GM12878 (cell line): ENCODE data around the gene CATSPER4. TPM values are rescaled to one million over a fixed set of nuclear protein-coding genes. Genes with fewer than 3 reads are reported as not detected.

Source experiments
- ATAC-seq: fragments of 200-7000 bp; cut with Tn5 transposase; 3 replicates; pipeline ENCODE4 v1.9.1; 2020; ENCODE audit warnings: mild to moderate bottlenecking, moderate library complexity
- BruUV-seq: library from RNA; stranded (reverse); fragments of 400-500 nt; replicated peaks from 2 replicates; lab custom pipeline; 2021; lab: Mats Ljungman, UMichigan
- CTCF ChIA-PET: fragments of 300-600 bp; sonication (Branson Sonifier 250); formaldehyde crosslinking; extraction: SDS; loops from one replicate; lab custom pipeline; 2021; ENCODE audit warnings: inconsistent platforms; lab: Yijun Ruan, JAX
- POLR2A ChIA-PET: fragments of 350-600 bp; formaldehyde crosslinking; extraction: SDS; loops from one replicate; lab custom pipeline; 2021; ENCODE audit warnings: inconsistent platforms; lab: Charles Lee
- RAD21 ChIA-PET: fragments of 300-600 bp; sonication (Branson Sonifier 250); formaldehyde crosslinking; loops from one replicate; lab custom pipeline; 2023; ENCODE audit warnings: antibody characterized with exemption; ENCODE audit not compliant: unreplicated experiment; lab: Charles Lee
- SMC1A ChIA-PET: fragments of 300-600 bp; sonication (Branson Sonifier 250); formaldehyde crosslinking; loops from one replicate; lab custom pipeline; 2023; ENCODE audit not compliant: unreplicated experiment, uncharacterized antibody; lab: Charles Lee
- DNase-seq: peaks from one replicate; pipeline ENCODE4 v3.0.0-alpha.2; 2011; ENCODE audit warnings: low read depth, low spot score
- FAIRE-seq: peaks from 3 replicates; lab custom pipeline; 2011; peaks lifted over from hg19 to GRCh38; lab: Jason Lieb, UNC
- H2AFZ ChIP-seq: 2 replicates; pipeline ENCODE4 v1.6.0; 2011; ENCODE audit warnings: low read depth, low read length, control low read depth; ENCODE audit not compliant: control insufficient read depth
- H3K27ac ChIP-seq: 2 replicates; pipeline ENCODE4 v1.5.1; 2011; ENCODE audit warnings: control low read depth; ENCODE audit not compliant: control insufficient read depth, insufficient read depth
- H3K27me3 ChIP-seq, 2 experiments: replicated peaks in 1 of 2; 2 replicates each; pipeline versions ENCODE4 v1.6.0 to v1.6.1; 2011; ENCODE audit warnings: low read length in 1 of 2; ENCODE audit not compliant: control insufficient read depth in 2 of 2, insufficient read depth in 2 of 2
- H3K36me3 ChIP-seq, 2 experiments: 2 replicates each; pipeline ENCODE4 v1.5.1; 2011; ENCODE audit warnings: low read length in 1 of 2; ENCODE audit not compliant: control insufficient read depth in 2 of 2, insufficient read depth in 2 of 2
- H3K4me1 ChIP-seq: 2 replicates; pipeline ENCODE4 v1.6.1; 2011; ENCODE audit warnings: mild to moderate bottlenecking, low read length, moderate library complexity, mixed read lengths; ENCODE audit not compliant: control insufficient read depth, insufficient read depth
- H3K4me2 ChIP-seq: 2 replicates; pipeline ENCODE4 v1.6.0; 2011; ENCODE audit warnings: control low read depth; ENCODE audit not compliant: control insufficient read depth, insufficient read depth
- H3K4me3 ChIP-seq: fragments of 200-600 bp; sonication (generic); 2 replicates; pipeline ENCODE4 v1.5.1; 2016
- H3K79me2 ChIP-seq: 2 replicates; pipeline ENCODE4 v1.6.0; 2011; ENCODE audit warnings: low read length; ENCODE audit not compliant: control insufficient read depth, insufficient read depth
- H3K9ac ChIP-seq: 2 replicates; pipeline ENCODE4 v1.8.0; 2011; ENCODE audit warnings: low read length, control low read depth, mixed read lengths; ENCODE audit not compliant: control insufficient read depth, insufficient read depth
- H3K9me3 ChIP-seq: replicated peaks from 3 replicates; pipeline ENCODE4 v1.5.1; 2011; ENCODE audit warnings: mild to moderate bottlenecking, low read length; ENCODE audit not compliant: control insufficient read depth, insufficient read depth
- H4K20me1 ChIP-seq: 2 replicates; pipeline ENCODE4 v1.6.0; 2011; ENCODE audit not compliant: control insufficient read depth, insufficient read depth
- ASH2L ChIP-seq: fragments of 300-600, 200-600 bp; sonication (generic); IDR thresholded peaks from 2 replicates; pipeline ENCODE4 v1.6.1; 2017; ENCODE audit warnings: low read depth, mild to moderate bottlenecking, borderline replicate concordance
- ATF7 ChIP-seq: fragments of 450-650 bp; IDR thresholded peaks from 2 replicates; pipeline ENCODE4 v1.6.1; 2016; ENCODE audit warnings: low read depth, mild to moderate bottlenecking
- BACH1 ChIP-seq: fragments of 450-650 bp; IDR thresholded peaks from 2 replicates; pipeline ENCODE4 v1.6.1; 2017; ENCODE audit warnings: mild to moderate bottlenecking, borderline replicate concordance
- E2F4 ChIP-seq: IDR thresholded peaks from 2 replicates; pipeline ENCODE4 v1.6.1; 2012; ENCODE audit warnings: low read depth, low read length, improper control_type of control experiment
- EED ChIP-seq: sonication (generic); IDR thresholded peaks from 2 replicates; pipeline ENCODE4 v1.6.1; 2016; ENCODE audit warnings: antibody characterized with exemption, low read depth
- EGR1 ChIP-seq, 2 experiments: IDR thresholded peaks; 1 replicate in 1 of 2; 2 replicates in 1 of 2; pipeline ENCODE4 v1.6.1; 2011 to 2012; ENCODE audit warnings: low read depth in 2 of 2, low read length in 2 of 2, borderline replicate concordance in 1 of 2, mild to moderate bottlenecking in 1 of 2, moderate library complexity in 1 of 2
- EP300 ChIP-seq, 2 experiments: fragments of 150-350 bp in 1 of 2; IDR thresholded peaks; 2 replicates each; pipeline ENCODE4 v1.6.1; 2011 to 2012; ENCODE audit warnings: low read depth in 2 of 2, low read length in 2 of 2, borderline replicate concordance in 1 of 2, improper control_type of control experiment in 1 of 2, inconsistent platforms in 1 of 2; ENCODE audit not compliant: control insufficient read depth in 1 of 2
- HCFC1 ChIP-seq: fragments of 150-350 bp; IDR thresholded peaks from 2 replicates; pipeline ENCODE4 v1.6.1; 2014; ENCODE audit warnings: low read length
- HDAC6 ChIP-seq: fragments of 200-600 bp; sonication (generic); IDR thresholded peaks from one replicate; pipeline ENCODE4 v1.8.0; 2017; ENCODE audit warnings: antibody characterized with exemption; ENCODE audit not compliant: unreplicated experiment
- IRF3 ChIP-seq: fragments of 450-650 bp; IDR thresholded peaks from 2 replicates; pipeline ENCODE4 v1.6.1; 2014; ENCODE audit warnings: mild to moderate bottlenecking
- MTA3 ChIP-seq: IDR thresholded peaks from 2 replicates; pipeline ENCODE4 v1.6.1; 2012; ENCODE audit warnings: low read length, inconsistent platforms, borderline replicate concordance
- NFXL1 ChIP-seq: fragments of 450-650 bp; IDR thresholded peaks from 2 replicates; pipeline ENCODE4 v1.6.1; 2017; ENCODE audit warnings: antibody characterized with exemption, mild to moderate bottlenecking, borderline replicate concordance
- NR2C2 ChIP-seq: IDR thresholded peaks from 2 replicates; pipeline ENCODE4 v1.6.1; 2011; ENCODE audit warnings: borderline replicate concordance, low read depth; ENCODE audit not compliant: control insufficient read depth, insufficient read length
- POLR2A ChIP-seq: IDR thresholded peaks from 2 replicates; pipeline ENCODE4 v1.6.1; 2011; ENCODE audit warnings: low read depth, mild to moderate bottlenecking, low read length
- RUNX3 ChIP-seq: IDR thresholded peaks from 2 replicates; pipeline ENCODE4 v1.6.1; 2012; ENCODE audit warnings: low read length, inconsistent platforms
- SIN3A ChIP-seq: IDR thresholded peaks from 2 replicates; pipeline ENCODE4 v1.6.1; 2012; ENCODE audit warnings: low read depth, low read length, improper control_type of control experiment
- YBX1 ChIP-seq: fragments of 450-650 bp; IDR thresholded peaks from 2 replicates; pipeline ENCODE4 v1.6.1; 2016; ENCODE audit warnings: antibody characterized with exemption
- ZNF207 ChIP-seq: fragments of 450-650 bp; IDR thresholded peaks from 2 replicates; pipeline ENCODE4 v1.6.1; 2014; ENCODE audit warnings: antibody characterized with exemption, mild to moderate bottlenecking, borderline replicate concordance
- ZNF24 ChIP-seq: fragments of 450-650 bp; IDR thresholded peaks from 2 replicates; pipeline ENCODE4 v1.6.1; 2017; ENCODE audit warnings: antibody characterized with exemption, mild to moderate bottlenecking
- ZNF274 ChIP-seq: IDR thresholded peaks from one replicate; pipeline ENCODE4 v1.8.0; 2011; ENCODE audit not compliant: insufficient read length, insufficient read depth
- WGBS: methylation state at CpG from one replicate; pipeline ENCODE4 v1.1.6; 2016; ENCODE audit warnings: low lambda C conversion rate; ENCODE audit not compliant: insufficient replicate concordance, insufficient coverage; ENCODE audit errors: missing lambda C conversion rate; 5-methylcytosine and 5-hydroxymethylcytosine counted together
- in situ Hi-C: fragments of 300-500 bp; cut with MboI; formaldehyde crosslinking; loops from 9 replicates; pipeline ENCODE4 v1.14.3; 2018; ENCODE audit warnings: mixed read lengths
- intact Hi-C: fragments of 100-400 bp; cut with micrococcal nuclease; formaldehyde crosslinking; loops from one replicate; pipeline ENCODE4 v1.14.2; 2022; ENCODE audit not compliant: unreplicated experiment
- polyA plus RNA-seq, 11 experiments: library from polyadenylated mRNA; depleted of rRNA in 4 of 11; unstranded in 6 of 11; stranded (reverse) in 5 of 11; fragments of >200 nt; fragmentation: Nextera tagmentation in 4 of 11; fragmentation: Illumina TruSeq in 1 of 11; extraction: Ambion mirVana in 4 of 11; extraction: Trizol in 1 of 11; gene quantifications; 1 replicate in 1 of 11; 2 replicates in 10 of 11; pipeline versions ENCODE4 v1.2.1 to v1.2.3, GENCODE V29; 2011 to 2016; ENCODE audit warnings: inconsistent platforms in 2 of 11, missing spikeins in 2 of 11, low read depth in 1 of 11
- total RNA-seq, 4 experiments: library from RNA; depleted of rRNA in 3 of 4; stranded (reverse); fragments of >200 nt in 3 of 4; fragmentation: Illumina TruSeq in 1 of 4; extraction: Trizol in 1 of 4; gene quantifications; 2 replicates each; pipeline versions ENCODE4 v1.2.1 to v1.2.3, GENCODE V29; 2013 to 2021

The CATSPER4 gene
- total and polyA plus RNA-seq, 10 of the 15 experiments (the other 5 are each of a cell fraction or from before 2014, with no cell fraction given) = 0.13 TPM; not detected in 9

GRCh38 chr1:26221094-26221493 lies 30.7 kb downstream of the CATSPER4 start:
- Histone ChIP-seq H3K4me2 (no peak overlapping the region), H3K27ac (no peak overlapping the region), H3K4me3 (no peak overlapping the region), H4K20me1 (no peaks in the 10 kb centered on the region; the same call in 1 of the 2 replicates), H3K9ac (no peak overlapping the region), H3K9me3 (no peaks in the 10 kb centered on the region), H3K36me3 (no peaks in the 10 kb centered on the region), H2AFZ (no peak overlapping the region), H3K27me3 (peaks cover 0 to 5% of the 10 kb centered on the region in 2 experiments; a peak in 2 of 4 replicates), H3K4me1 (no peaks in the 10 kb centered on the region), H3K79me2 (no peaks in the 10 kb centered on the region)
- no peak for DNase-seq
- ChIA-PET CTCF (interaction anchor here (1.2 to 5.5 kb wide), 2 partner anchors 10 to 13 kb away, joined by 3 to 19 read pairs; partner anchors contain the start of gene CEP85), RAD21 (no interaction called here), POLR2A (interaction anchor here (1.2 kb wide), 1 partner anchor 13 kb away, joined by 3 read pairs; the partner anchor contains the start of gene CEP85), SMC1A (interaction anchor here (0.6 to 1.1 kb wide), 2 partner anchors 12 to 164 kb away, joined by 3 read pairs; no protein-coding TSS in a partner anchor)
- TF ChIP-seq MTA3 (no peak), EED (no peak), BACH1 (no peak), ZNF207 (no peak), ZNF274 (no peak), HDAC6 (no peak), YBX1 (no peak), EGR1 (IDR thresholded peaks at IDR 0.05; ENCODE audit: borderline replicate concordance in 1 of 2, low read depth in 2 of 2, low read length in 2 of 2) (no peak), E2F4 (no peak), NFXL1 (no peak), RUNX3 (no peak), POLR2A (no peak), EP300 (IDR thresholded peaks at IDR 0.05; ENCODE audit: borderline replicate concordance in 1 of 2, control insufficient read depth in 1 of 2, low read depth in 2 of 2, low read length in 2 of 2) (no peak), IRF3 (no peak), SIN3A (no peak), ATF7 (no peak), ASH2L (no peak), ZNF24 (no peak), NR2C2 (no peak), HCFC1 (no peak)
- 46% methylated on average over 2 of the region's 2 CpGs for WGBS
- ATAC-seq = no peak
- intact Hi-C loops = no loop called here
- FAIRE-seq = no peak
- no TSS peak for BruUV-seq
- in situ Hi-C loops = no loop called here
